ENCODE data around the gene TNFRSF19. TPM values are rescaled to one million over a fixed set of nuclear protein-coding genes. Genes with fewer than 3 reads are reported as not detected.

The TNFRSF19 gene
- total RNA-seq, 1 donor from 2014 or later: 1.6 TPM

DNA sequence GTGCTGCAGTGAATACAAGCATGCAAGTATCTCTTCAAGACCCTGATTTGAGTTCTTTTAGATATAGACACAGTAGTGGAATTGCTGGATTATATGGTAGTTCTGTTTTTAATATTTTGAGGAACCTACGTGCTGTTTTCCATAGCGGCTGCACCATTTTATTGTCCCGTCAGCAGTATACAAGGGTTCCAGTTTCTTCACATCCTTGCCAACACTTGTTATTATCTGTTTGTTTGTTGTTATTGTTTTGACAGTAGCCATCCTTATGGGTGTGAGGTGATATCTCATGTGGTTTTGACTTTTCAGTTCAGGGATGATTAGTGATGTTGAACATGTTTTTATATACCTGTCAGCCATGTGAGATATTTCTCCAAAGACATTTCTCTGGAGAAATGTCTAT is 53.2 kb downstream of the TNFRSF19 start:
- Mint-ChIP-seq H3K4me3 (ENCODE audit: unreplicated experiment) (no peak overlapping the region), H3K36me3 (ENCODE audit: unreplicated experiment) (no peaks in the 10 kb centered on the region), H3K9me3 (ENCODE audit: unreplicated experiment) (peaks cover 10% of the 10 kb centered on the region), H3K4me1 (ENCODE audit: unreplicated experiment) (peaks cover 3% of the 10 kb centered on the region), H3K27me3 (ENCODE audit: unreplicated experiment) (no peaks in the 10 kb centered on the region), H3K27ac (ENCODE audit: unreplicated experiment) (no peak overlapping the region)
- DNase-seq (ENCODE audit: extremely low spot score, unreplicated experiment): no peak
- TF ChIP-seq, protein P1, sequence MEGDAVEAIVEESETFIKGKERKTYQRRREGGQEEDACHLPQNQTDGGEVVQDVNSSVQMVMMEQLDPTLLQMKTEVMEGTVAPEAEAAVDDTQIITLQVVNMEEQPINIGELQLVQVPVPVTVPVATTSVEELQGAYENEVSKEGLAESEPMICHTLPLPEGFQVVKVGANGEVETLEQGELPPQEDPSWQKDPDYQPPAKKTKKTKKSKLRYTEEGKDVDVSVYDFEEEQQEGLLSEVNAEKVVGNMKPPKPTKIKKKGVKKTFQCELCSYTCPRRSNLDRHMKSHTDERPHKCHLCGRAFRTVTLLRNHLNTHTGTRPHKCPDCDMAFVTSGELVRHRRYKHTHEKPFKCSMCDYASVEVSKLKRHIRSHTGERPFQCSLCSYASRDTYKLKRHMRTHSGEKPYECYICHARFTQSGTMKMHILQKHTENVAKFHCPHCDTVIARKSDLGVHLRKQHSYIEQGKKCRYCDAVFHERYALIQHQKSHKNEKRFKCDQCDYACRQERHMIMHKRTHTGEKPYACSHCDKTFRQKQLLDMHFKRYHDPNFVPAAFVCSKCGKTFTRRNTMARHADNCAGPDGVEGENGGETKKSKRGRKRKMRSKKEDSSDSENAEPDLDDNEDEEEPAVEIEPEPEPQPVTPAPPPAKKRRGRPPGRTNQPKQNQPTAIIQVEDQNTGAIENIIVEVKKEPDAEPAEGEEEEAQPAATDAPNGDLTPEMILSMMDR (IDR thresholded peaks at IDR 0.05): no peak

DNA sequence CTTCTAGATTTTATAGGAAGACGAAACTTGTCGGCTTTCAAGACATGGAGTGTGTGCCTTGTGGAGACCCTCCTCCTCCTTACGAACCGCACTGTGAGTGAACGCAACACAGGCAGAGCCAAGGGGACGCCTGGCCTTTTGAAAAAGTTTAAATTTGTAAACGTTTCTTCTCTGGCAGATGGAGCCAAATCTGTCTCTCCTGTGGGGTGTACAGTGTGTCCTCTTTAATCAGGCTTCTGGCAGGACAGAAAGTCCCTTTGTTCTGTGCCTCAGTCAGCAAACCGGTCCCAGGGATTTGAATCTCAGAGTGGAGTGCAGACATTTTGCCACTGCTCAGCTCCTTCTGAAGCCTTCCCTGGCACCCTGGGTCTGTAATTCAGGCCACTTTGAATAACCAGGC is 56.5 kb downstream of the TNFRSF19 start:
- Mint-ChIP-seq H3K4me3 (ENCODE audit: unreplicated experiment) (no peak overlapping the region), H3K9me3 (ENCODE audit: unreplicated experiment) (peaks cover 5% of the 10 kb centered on the region), H3K36me3 (ENCODE audit: unreplicated experiment) (no peaks in the 10 kb centered on the region), H3K27ac (ENCODE audit: unreplicated experiment) (no peak overlapping the region), H3K4me1 (ENCODE audit: unreplicated experiment) (peaks cover 2% of the 10 kb centered on the region), H3K27me3 (ENCODE audit: unreplicated experiment) (no peaks in the 10 kb centered on the region)
- no peak for DNase-seq (ENCODE audit: extremely low spot score, unreplicated experiment)
- TF ChIP-seq, protein P1 (IDR thresholded peaks at IDR 0.05): no peak

DNA sequence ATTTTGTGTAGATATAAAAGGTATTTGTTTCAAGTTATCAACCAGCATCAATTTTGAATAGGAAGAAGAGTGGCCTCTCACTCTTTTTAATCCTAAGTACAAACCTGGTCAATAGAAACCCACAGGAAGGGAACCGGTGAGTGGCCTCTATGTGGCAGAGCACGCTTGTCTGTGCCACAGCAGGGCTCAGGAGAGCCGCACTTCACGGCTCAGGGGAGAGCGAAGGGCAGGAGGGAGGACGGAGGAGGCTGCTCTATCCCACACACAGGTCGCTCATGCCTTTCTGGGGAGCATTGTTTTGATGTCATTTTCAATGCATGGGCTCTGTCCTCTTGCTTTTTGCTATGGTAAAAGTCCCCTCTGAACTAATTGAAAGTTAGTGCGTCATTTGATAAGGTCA is 57.2 kb downstream of the TNFRSF19 start:
- H3K9me3 Mint-ChIP-seq (ENCODE audit: unreplicated experiment): peaks cover 5% of the 10 kb centered on the region

DNA sequence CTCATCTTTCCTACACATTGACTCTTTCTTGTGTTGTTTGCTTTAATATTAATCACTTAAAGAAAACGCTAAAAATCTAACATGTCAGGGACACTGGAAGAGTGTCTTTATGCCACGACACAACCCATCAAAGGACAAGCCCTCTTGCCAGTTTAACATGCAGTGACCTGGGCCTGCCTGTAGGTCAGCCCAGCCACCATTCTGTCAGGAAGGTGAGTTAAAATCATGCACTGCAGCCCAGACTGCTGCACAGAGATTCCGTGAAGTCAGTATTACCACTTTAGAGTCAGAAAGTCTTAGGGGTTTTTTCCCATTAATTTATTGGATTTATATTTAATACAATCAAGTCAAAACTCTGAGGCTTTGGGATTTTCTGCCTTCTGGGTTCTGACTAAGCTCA is 58.0 kb downstream of the TNFRSF19 start:
- TF ChIP-seq, protein P1 (IDR thresholded peaks at IDR 0.05): no peak
- Mint-ChIP-seq H3K4me3 (ENCODE audit: unreplicated experiment) (no peak overlapping the region), H3K27me3 (ENCODE audit: unreplicated experiment) (no peaks in the 10 kb centered on the region), H3K27ac (ENCODE audit: unreplicated experiment) (no peak overlapping the region), H3K9me3 (ENCODE audit: unreplicated experiment) (peaks cover 5% of the 10 kb centered on the region), H3K36me3 (ENCODE audit: unreplicated experiment) (no peaks in the 10 kb centered on the region), H3K4me1 (ENCODE audit: unreplicated experiment) (peaks cover 2% of the 10 kb centered on the region)
- DNase-seq (ENCODE audit: extremely low spot score, unreplicated experiment): no peak

More for the DNA sequence above, 57.2 kb downstream of the TNFRSF19 start:
- DNase-seq (ENCODE audit: extremely low spot score, unreplicated experiment): no peak
- H3K36me3 Mint-ChIP-seq (ENCODE audit: unreplicated experiment): no peaks in the 10 kb centered on the region
- H3K27me3 Mint-ChIP-seq (ENCODE audit: unreplicated experiment): no peaks in the 10 kb centered on the region
- no peak overlapping the region for H3K27ac Mint-ChIP-seq (ENCODE audit: unreplicated experiment)
- peaks cover 2% of the 10 kb centered on the region for H3K4me1 Mint-ChIP-seq (ENCODE audit: unreplicated experiment)
- TF ChIP-seq, protein P1 (IDR thresholded peaks at IDR 0.05): no peak
- no peak overlapping the region for H3K4me3 Mint-ChIP-seq (ENCODE audit: unreplicated experiment)

DNA sequence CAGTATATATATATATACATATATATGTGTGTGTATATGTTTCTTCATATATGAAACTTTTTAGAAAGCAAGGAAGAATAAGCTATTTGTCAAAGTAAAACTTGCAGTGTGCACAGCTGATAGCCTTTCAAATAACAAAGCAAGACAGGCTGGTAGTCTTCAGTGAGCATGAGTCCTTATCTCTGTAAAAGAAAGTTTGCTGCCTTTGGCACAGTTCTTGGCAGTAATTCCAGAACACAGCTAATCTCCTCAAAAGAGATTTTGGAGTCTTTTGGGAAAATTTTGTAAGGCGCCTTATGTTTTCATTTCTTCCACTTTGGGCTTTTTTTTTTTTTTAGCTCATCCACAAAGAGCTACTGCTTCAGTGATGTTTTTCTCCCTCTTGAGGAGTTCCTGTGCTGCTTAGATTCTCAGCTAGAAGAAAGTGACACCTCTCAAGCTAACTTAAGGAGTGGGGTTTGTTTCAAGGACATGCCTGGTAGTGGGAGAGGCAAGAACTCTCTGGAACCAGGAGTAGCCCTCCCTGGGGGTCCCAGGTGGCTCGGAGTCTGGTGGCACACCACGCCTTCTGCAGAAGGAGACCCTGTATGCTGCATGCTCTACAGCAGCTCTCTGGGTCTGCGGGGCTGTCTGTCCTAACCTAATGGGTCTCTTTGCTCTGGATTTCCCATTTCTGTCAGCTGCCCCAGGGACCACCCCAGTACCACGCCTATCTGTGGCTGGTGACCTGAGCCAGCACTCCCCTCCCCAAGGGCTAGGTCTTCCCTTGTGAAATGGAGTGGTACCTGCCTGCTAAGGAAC is 58.8 kb downstream of the TNFRSF19 start:
- TF ChIP-seq, protein P1 (IDR thresholded peaks at IDR 0.05): no peak
- H3K36me3 Mint-ChIP-seq (ENCODE audit: unreplicated experiment): no peaks in the 10 kb centered on the region
- DNase-seq (ENCODE audit: extremely low spot score, unreplicated experiment): no peak
- peaks cover 2% of the 10 kb centered on the region for H3K4me1 Mint-ChIP-seq (ENCODE audit: unreplicated experiment)
- H3K27me3 Mint-ChIP-seq (ENCODE audit: unreplicated experiment): no peaks in the 10 kb centered on the region
- H3K4me3 Mint-ChIP-seq (ENCODE audit: unreplicated experiment): no peak overlapping the region
- H3K9me3 Mint-ChIP-seq (ENCODE audit: unreplicated experiment): peaks cover 3% of the 10 kb centered on the region
- H3K27ac Mint-ChIP-seq (ENCODE audit: unreplicated experiment): no peak overlapping the region
